Fibroblast of lung (primary cell): ENCODE data around the gene GNB1L. TPM values are rescaled to one million over a fixed set of nuclear protein-coding genes. Genes with fewer than 3 reads are reported as not detected.

Experiments used
- DNase-seq, 2 donors: peaks; one replicate each; pipeline versions ENCODE4 v3.0.0 to v3.0.0-alpha.2; 2010; ENCODE audit warnings: low read depth in 2 of 2
- H2AFZ ChIP-seq: 2 replicates; pipeline ENCODE4 v1.5.1; 2012; ENCODE audit warnings: low read length, control low read depth, inconsistent platforms
- H3K27ac ChIP-seq: 2 replicates; pipeline ENCODE4 v1.5.1; 2011; ENCODE audit warnings: low read length, control low read depth; ENCODE audit not compliant: insufficient read depth
- H3K27me3 ChIP-seq: 2 replicates; pipeline ENCODE4 v1.5.1; 2011; ENCODE audit warnings: mild to moderate bottlenecking, low read length; ENCODE audit not compliant: control insufficient read depth, insufficient read depth
- H3K36me3 ChIP-seq: 2 replicates; pipeline ENCODE4 v1.5.1; 2011; ENCODE audit warnings: low read length; ENCODE audit not compliant: control insufficient read depth, insufficient read depth
- H3K4me1 ChIP-seq: 2 replicates; pipeline ENCODE4 v1.5.1; 2011; ENCODE audit warnings: low read length; ENCODE audit not compliant: control insufficient read depth, insufficient read depth; ENCODE audit errors: extremely low read depth
- H3K4me2 ChIP-seq: 2 replicates; pipeline ENCODE4 v1.5.1; 2011; ENCODE audit warnings: low read length, control low read depth; ENCODE audit not compliant: insufficient read depth; ENCODE audit errors: extremely low read depth
- H3K4me3 ChIP-seq, 4 experiments: fragments of 200-600 bp in 1 of 4; sonication (generic) in 1 of 4; replicated peaks in 1 of 4; 2 replicates each; pipeline ENCODE4 v1.5.1; 2011 to 2016; ENCODE audit warnings: low read length in 4 of 4, low read depth in 3 of 4, mild to moderate bottlenecking in 3 of 4, control low read depth in 2 of 4, inconsistent platforms in 1 of 4, mixed read lengths in 1 of 4; ENCODE audit not compliant: insufficient read depth in 1 of 4; ENCODE audit errors: control extremely low read depth in 1 of 4
- H3K79me2 ChIP-seq: 2 replicates; pipeline ENCODE4 v1.5.1; 2012; ENCODE audit warnings: mild to moderate bottlenecking, low read length, inconsistent platforms; ENCODE audit not compliant: control insufficient read depth, insufficient read depth
- H3K9ac ChIP-seq: 2 replicates; pipeline ENCODE4 v1.5.1; 2011; ENCODE audit warnings: mild to moderate bottlenecking, low read length, control low read depth; ENCODE audit not compliant: insufficient read depth
- H3K9me3 ChIP-seq: 2 replicates; pipeline ENCODE4 v1.5.1; 2012; ENCODE audit warnings: low read depth, low read length; ENCODE audit not compliant: control insufficient read depth, insufficient read depth
- H4K20me1 ChIP-seq: 2 replicates; pipeline ENCODE4 v1.5.1; 2011; ENCODE audit warnings: low read length; ENCODE audit not compliant: control insufficient read depth, insufficient read depth; ENCODE audit errors: extremely low read depth
- EZH2 ChIP-seq: IDR thresholded peaks from 2 replicates; pipeline ENCODE4 v1.5.1; 2012; ENCODE audit warnings: low read length, control low read depth, mild to moderate bottlenecking; ENCODE audit errors: missing control alignments
- polyA plus RNA-seq, 2 donors: library from polyadenylated mRNA; depleted of rRNA in 1 of 2; stranded (reverse) in 1 of 2; unstranded in 1 of 2; fragments of >200 nt; gene quantifications; 2 replicates each; pipeline ENCODE4 v1.2.1, GENCODE V29; 2011 to 2012; ENCODE audit warnings: missing spikeins in 1 of 2
- total RNA-seq: library from RNA; depleted of rRNA; stranded (reverse); fragments of >200 nt; gene quantifications from 2 replicates; pipeline ENCODE4 v1.2.1, GENCODE V29; 2014
- TF ChIP-seq, protein P1 (sequence below), 2 donors: IDR thresholded peaks in 1 of 2; conservative IDR thresholded peaks in 1 of 2; 1 replicate in 1 of 2; 2 replicates in 1 of 2; pipeline ENCODE4 v1.5.1; 2011 to 2012; ENCODE audit warnings: low read length in 2 of 2, control low read depth in 1 of 2, inconsistent platforms in 1 of 2, low read depth in 1 of 2, mild to moderate bottlenecking in 1 of 2

GNB1L gene
- total and polyA plus RNA-seq, 2 donors (not counting 1 experiment from before 2014, with no cell fraction given), result 1.4 to 7.8 TPM

DNA sequence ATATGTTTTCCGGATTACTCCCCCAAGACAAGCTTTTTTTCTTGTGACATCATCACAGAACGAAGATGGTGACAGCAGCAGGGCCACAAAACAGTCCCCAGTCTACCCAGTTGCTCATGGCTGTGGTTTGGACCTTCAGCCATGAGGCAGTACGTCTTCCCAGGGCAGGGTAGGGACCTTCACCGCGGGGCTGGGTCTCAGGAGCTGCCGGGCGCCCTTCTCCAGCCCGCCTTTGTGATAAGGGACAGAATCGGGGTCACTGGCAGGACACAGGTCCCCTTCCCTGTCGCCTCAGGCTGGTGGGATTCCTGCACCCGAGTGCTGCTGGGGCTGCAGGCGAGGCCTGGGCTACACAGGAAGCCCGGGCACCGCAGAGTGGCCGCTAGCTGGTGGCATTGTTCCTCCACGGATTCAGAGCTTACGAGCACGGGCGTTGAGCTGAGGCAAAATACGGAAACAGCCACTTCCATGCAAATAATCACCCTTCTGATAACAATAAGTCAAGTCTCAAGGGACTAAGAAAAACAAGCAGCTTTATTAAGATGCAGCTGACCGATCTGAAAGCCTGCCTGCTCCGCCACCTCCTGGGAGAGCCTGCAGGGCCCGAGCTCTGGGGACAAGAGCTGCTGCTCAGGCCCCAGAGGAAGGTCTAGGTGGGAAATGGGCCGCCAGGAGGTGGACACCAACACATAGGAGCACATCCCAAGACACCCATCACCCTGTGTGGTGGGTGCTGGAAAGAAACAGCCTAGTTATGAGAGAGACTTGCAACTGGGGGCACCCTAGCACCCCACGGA lies 81.8 kb downstream of the GNB1L start:
- Histone ChIP-seq H3K9me3 (no peaks in the 10 kb centered on the region), H3K4me1 (no peaks in the 10 kb centered on the region), H3K27me3 (peaks cover 21% of the 10 kb centered on the region), H2AFZ (no peak overlapping the region), H3K79me2 (no peaks in the 10 kb centered on the region), H3K4me2 (no peak overlapping the region), H3K4me3 (no peak overlapping the region), H3K27ac (no peak overlapping the region), H3K9ac (no peak overlapping the region), H4K20me1 (no peaks in the 10 kb centered on the region), H3K36me3 (no peaks in the 10 kb centered on the region)
- no peak for DNase-seq
- no peak for TF ChIP-seq EZH2
- TF ChIP-seq, protein P1, sequence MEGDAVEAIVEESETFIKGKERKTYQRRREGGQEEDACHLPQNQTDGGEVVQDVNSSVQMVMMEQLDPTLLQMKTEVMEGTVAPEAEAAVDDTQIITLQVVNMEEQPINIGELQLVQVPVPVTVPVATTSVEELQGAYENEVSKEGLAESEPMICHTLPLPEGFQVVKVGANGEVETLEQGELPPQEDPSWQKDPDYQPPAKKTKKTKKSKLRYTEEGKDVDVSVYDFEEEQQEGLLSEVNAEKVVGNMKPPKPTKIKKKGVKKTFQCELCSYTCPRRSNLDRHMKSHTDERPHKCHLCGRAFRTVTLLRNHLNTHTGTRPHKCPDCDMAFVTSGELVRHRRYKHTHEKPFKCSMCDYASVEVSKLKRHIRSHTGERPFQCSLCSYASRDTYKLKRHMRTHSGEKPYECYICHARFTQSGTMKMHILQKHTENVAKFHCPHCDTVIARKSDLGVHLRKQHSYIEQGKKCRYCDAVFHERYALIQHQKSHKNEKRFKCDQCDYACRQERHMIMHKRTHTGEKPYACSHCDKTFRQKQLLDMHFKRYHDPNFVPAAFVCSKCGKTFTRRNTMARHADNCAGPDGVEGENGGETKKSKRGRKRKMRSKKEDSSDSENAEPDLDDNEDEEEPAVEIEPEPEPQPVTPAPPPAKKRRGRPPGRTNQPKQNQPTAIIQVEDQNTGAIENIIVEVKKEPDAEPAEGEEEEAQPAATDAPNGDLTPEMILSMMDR (conservative IDR thresholded peaks at IDR 0.05 in 1 of 2, IDR thresholded peaks at IDR 0.05 in 1 of 2; ENCODE audit: low read depth in 1 of 2, low read length in 2 of 2), result no peak

DNA sequence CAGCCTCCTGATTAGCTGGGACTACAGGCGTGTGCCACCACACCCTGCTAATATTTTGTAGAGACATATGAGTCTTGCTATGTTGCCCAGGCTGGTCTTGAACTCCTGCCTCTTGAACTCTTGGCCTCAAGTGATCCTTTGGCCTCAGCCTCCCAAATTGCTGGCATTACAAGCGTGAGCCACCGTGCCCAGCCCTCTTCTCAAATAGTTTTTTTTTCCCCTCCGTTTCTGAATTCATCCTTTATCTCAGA lies 82.3 kb downstream of the GNB1L start:
- peaks cover 26% of the 10 kb centered on the region for H3K27me3 ChIP-seq
- H4K20me1 ChIP-seq, result no peaks in the 10 kb centered on the region
- no peaks in the 10 kb centered on the region for H3K36me3 ChIP-seq
- no peaks in the 10 kb centered on the region for H3K79me2 ChIP-seq
- no peak overlapping the region for H3K27ac ChIP-seq
- no peak for DNase-seq
- no peaks in the 10 kb centered on the region for H3K4me1 ChIP-seq
- H2AFZ ChIP-seq, result no peak overlapping the region
- no peak for TF ChIP-seq EZH2
- TF ChIP-seq, protein P1 (conservative IDR thresholded peaks at IDR 0.05 in 1 of 2, IDR thresholded peaks at IDR 0.05 in 1 of 2; ENCODE audit: low read depth in 1 of 2, low read length in 2 of 2), result no peak
- H3K9me3 ChIP-seq, result no peaks in the 10 kb centered on the region
- H3K4me3 ChIP-seq, result no peak overlapping the region
- H3K4me2 ChIP-seq, result no peak overlapping the region
- no peak overlapping the region for H3K9ac ChIP-seq

DNA sequence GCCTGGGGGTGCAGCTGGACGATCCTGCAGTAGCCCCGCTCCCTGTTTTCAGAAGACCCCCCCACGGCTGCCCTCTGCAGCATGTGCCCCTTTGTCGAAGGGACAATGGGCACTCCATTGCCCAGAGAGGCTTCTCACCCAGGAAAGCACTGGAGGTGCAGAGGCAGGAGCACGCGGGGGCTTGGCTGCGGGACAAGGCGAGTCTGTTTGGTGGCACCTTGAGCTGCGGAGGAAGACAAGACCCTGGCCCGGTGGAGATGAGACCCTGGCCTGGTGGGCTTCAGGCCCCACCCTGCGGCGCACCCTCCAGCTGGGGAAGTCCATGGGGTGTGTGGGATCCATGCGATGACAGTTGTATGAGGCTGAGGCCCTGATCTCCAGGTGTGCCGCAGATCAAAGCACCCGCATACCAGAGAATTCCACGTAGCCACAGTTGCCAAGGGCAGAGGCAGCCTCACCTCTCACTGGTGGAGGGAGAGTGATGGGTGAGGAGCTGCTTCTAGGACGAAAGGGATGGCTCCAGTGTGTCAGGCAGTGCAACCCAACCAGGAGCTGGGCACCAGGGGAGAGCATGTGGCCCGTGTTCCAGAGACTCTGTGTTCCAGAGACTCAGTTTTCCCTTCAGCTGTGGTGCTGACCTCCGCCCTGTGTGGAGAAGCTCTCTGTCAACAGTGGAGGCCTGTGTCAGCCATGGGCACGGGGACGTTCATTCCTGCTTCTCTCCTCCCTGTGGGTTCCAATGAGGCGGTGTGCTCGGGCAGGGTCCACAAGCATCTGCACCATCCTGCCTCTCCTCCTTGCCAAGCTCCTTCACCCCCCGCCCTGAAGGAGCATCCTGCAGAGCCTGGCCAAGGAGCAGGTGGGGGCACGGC lies 84.1 kb downstream of the GNB1L start:
- Histone ChIP-seq H3K27ac (no peak overlapping the region), H4K20me1 (no peaks in the 10 kb centered on the region), H3K4me2 (no peak overlapping the region), H3K36me3 (no peaks in the 10 kb centered on the region), H3K9me3 (no peaks in the 10 kb centered on the region), H3K79me2 (no peaks in the 10 kb centered on the region), H3K27me3 (peaks cover 42% of the 10 kb centered on the region), H3K4me1 (no peaks in the 10 kb centered on the region), H2AFZ (no peak overlapping the region), H3K4me3 (no peak overlapping the region), H3K9ac (no peak overlapping the region)
- no peak for DNase-seq
- TF ChIP-seq, protein P1 (conservative IDR thresholded peaks at IDR 0.05 in 1 of 2, IDR thresholded peaks at IDR 0.05 in 1 of 2; ENCODE audit: low read depth in 1 of 2, low read length in 2 of 2), result no peak
- TF ChIP-seq EZH2, result peak; percentile 54
